NCI-H460 (cell line): ENCODE results near the gene KIRREL3. TPM values are rescaled to one million over a fixed set of nuclear protein-coding genes. Genes with fewer than 3 reads are reported as not detected.

ENCODE experiments used
- DNase-seq: peaks from one replicate; pipeline ENCODE4 v3.0.0-alpha.2; 2016; ENCODE audit warnings: low read depth; ENCODE audit errors: extremely low read depth
- total RNA-seq: library from RNA; depleted of rRNA; stranded (reverse); fragments of >200 nt; shearing (Covaris generic); gene quantifications from 2 replicates; pipeline ENCODE4 v1.2.3, GENCODE V29; 2014

KIRREL3 gene
- total RNA-seq, 1 experiment from 2014 or later, result not detected

DNA sequence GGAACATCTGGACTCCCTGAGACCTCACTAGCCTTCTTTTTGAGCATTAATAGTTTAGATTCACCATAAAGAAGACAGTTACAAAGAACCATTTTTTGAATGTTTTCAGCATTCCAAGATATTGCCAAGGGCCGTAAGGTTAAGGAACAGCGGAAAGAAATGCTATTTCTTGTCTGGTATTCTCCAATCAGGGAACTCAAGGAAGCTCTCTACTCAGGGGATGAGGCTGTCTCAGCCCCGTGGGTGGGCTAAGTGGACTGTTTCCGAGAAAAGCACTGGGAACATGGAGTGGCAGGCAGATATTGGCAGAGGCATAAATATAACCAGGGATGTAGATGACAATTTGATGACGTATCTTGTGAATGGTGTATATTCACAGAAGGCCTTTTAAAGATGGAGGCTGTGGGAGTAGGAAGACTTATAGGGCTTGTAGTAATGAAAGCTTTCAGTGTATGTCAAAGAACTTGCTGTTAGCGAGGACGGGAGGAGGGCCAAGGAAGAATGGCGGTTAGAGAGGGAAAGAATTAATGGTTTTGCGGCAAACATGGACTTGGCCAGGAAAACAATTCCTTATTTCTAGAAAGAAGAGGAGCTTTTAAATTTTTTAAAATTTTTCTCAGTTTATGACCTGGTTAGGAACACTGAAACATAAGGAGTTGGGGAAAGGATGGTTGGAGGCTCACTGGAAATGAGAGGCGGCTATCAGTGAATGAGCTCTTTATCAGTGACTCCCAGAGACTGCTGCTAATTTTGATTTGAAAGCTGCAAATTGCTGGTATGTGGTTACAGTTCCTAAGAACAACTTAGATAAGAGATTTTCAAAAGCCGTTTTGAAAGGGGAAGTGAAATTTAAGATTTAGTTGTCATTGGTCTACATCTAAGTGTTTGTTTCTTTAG lies 580.5 kb downstream of the KIRREL3 start:
- no peak for DNase-seq

DNA sequence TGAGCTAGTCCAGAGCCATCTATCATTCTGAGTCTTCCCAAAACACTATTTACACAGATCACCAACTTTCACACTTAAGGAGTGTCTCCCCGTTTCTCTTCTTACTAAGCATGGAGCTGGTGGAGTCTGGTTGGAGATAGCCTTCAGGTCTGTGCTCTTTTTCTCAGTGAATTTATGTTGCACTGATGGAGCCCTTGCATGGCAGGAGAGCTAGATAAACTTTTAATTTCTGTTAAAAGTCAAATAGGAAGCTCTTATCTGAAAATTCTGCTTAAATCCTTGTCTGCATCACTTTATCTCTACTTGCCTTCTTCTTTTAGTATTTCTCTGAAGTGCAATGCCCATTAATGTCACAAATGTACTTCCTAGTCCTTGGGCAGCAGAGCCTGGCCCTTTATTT lies 581.7 kb downstream of the KIRREL3 start:
- DNase-seq, result no peak

DNA sequence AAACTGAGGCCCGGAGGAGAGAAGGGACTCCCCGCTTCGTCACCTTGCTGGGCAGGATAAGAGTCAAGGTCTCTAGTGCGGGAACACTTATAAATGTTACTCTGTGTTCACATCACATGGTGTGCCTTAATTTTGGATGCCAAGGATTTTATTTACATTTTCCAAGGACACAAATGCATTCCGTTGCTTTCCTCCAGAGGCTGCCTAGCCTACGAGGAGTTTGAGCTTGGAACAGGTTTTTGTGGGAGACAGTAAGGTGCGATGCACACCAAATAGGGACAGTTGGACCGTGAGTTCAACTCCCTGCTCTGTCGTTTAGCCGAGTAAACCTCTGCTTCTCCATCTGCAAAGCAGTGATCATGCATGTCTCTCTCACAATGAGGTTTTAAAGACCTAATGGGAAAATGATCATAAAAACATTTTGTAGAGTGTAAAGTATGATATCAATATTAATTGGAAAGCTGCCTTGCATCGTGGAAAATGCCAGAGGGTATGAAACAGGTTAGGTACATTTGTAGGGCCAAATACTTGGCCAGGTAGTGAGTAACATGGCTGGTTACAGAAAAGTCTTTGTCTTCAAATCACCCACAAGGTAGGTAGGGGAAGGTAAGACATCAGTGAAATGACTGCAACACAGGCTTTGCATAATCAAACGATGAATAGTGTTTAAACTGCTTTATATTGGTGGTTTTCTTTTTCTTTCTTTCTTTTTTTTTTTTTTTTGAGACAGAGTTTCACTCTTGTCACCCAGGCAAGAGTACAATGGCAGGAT lies 583.3 kb downstream of the KIRREL3 start:
- no peak for DNase-seq

DNA sequence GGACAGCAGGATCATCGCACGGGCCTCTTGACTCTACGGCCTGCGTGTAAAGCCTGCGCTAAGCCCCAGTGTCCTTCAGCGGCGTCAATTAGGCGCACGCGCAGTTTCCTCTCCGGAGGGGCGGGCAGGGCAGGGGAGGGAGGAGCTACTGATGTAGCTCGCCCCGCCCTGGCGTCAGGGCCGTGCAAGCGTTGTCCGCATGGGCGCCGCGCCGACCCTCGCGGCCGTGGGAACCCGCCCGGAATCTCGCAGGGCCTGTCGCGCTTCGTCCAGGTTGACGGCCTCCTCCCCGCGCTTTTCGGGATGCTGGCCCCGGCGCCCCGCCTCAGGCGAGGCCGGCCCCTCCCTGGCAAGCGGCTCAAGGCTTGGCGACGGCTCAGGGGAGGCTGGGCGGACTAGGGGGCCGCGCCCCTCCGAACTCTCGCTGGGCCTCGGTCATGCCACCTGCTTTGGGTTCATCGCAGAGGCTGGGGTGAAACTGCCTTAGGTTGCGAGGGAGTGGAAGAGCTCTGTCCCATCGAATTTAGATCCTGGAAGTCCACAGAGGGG lies 584.0 kb downstream of the KIRREL3 start:
- DNase-seq, result no peak

DNA sequence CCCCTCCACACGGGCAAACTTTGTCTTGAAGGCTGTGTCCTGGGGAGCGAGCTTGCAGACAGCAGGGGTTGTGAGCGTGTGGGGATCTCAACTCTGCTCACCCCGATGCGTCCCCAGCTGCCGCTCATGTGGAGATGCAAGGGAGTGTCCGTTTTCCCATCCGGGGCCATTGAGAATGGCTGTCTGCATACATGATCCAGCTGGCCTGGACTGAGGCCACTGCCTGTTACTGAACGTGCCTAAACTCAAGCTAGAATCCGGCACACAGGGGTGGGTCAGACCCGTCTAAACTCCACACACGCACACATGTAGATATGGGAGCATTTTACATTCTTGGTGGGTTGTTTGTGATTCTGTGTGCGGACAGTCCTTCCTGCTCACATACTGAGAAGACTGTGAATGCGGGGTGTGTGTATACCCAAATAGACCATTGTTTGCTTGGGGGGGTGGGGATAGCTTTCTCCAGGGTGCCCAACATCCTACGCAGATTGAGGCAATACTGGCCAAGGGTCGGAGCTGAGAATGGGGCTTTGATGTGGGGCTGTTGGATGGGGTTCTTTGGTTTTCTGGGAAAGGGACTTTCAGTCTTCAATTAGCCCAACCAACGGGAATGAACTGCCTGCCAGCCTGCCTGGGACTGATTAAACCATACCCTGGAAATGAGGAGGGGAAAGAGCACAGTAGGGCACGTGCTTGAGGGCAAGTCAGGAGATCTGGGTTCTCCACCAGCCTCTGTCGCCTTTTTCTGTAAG lies 584.7 kb downstream of the KIRREL3 start:
- DNase-seq, result no peak

DNA sequence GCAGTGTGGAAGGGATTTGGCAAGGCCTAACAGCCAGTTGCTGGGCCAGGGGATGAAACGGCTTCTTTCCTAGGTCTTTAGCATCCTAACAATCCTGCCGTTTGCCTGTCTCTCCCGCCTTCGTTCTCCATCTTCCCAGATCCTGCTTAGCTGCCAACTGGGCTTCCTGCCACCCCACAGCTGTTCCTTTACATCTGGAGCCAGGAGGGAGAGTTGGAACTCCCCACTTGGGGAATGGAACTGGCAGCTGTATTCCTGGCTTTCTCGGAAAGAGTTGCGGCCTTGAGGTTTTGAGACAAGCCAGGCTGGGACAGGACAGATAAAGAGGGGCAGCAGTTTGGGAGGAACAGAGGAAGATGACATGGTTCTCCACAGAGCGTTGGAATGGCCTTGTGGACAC lies 585.4 kb downstream of the KIRREL3 start:
- no peak for DNase-seq

DNA sequence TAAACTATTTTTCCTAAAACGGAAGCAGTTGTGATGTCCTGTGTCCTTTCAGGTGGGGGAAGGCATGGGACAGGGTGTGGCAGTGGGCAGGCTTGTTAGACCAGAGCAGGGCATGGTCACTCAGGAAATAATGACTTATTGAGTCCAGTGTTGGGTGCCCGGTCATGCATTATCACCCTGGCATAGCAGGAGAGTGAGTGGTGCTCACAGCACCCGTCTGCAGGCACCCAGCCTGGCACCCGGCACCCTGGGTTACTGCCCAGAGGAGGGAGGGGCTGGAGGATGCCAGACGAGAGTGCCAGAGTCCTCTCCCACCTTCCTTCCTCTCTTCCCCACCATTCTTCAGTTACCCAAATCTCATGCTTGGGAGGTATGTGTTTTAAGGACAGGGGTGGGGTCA lies 586.0 kb downstream of the KIRREL3 start:
- no peak for DNase-seq

DNA sequence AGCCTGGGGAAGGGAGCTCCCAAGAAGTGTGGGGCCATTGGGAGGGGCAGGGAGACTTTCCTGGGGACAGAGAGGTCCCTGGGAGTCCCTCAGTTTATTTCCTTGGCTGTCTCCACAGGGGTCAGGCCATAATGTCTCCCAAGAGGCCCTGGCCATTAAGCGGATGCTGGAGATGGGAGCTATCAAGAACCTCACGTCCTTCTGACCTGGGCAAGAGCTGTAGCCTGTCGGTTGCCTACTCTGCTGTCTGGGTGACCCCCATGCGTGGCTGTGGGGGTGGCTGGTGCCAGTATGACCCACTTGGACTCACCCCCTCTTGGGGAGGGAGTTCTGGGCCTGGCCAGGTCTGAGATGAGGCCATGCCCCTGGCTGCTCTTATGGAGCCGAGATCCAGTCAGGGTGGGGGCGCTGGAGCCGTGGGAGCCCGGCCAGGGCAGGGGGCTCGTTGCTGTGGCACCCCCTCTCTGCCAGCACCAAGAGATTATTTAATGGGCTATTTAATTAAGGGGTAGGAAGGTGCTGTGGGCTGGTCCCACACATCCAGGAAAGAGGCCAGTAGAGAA lies 586.6 kb downstream of the KIRREL3 start:
- no peak for DNase-seq

DNA sequence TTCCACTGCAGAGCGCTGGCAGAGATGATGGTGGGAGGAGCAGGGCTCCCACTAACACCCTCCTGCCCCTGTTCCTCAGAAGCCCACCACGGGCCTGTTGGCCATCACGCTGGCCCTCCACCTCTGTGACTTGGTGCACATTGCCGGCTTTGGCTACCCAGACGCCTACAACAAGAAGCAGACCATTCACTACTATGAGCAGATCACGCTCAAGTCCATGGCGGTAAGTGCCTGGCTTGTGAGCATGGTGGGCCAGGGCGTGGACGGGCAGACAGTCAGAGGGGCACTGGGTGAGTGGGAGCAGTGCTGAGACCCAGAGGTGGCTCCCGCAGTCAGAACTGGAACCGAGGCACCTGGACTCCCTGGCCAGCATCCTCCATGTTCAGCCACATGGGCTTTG lies 587.1 kb downstream of the KIRREL3 start:
- DNase-seq, result no peak

DNA sequence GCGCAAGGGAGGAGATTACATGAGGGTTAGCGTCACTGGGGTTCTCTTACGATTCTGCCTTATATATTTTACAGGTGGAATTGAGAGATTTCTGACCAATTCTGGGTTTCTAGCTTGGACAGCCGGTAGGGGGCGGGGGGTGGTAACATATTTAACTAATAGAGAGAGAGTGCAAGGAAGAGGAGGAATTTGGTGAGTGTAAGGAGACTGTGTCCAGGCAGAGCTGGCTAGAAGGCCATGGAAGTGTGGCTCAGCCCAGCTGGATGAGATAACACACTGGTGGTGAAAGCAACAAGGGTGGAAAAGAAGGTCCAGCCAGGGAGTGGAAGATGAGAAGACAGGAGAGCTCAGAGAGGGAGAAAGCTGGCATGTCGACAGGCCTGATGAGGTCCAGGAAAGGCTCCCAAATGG lies 588.6 kb downstream of the KIRREL3 start:
- no peak for DNase-seq

DNA sequence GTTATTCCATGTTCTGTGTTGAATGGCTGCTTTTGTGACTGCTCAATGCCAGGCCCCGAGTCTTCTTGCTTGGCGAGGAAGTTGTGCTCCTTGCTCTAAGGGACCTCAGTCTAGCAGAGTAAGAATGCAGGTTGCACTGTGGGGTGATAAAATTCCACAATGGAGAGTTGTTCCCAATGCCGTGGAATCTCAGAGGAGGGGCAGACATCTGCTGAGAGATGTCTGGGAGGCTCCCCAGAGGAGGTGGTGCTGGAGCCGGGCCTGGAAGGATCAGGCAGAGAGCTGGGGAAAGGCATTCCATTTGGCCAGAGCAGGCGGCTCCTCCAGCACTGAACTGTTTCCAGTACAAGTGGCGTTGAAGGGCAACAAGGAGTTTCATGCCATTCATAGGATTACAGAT lies 589.9 kb downstream of the KIRREL3 start:
- DNase-seq, result no peak

DNA sequence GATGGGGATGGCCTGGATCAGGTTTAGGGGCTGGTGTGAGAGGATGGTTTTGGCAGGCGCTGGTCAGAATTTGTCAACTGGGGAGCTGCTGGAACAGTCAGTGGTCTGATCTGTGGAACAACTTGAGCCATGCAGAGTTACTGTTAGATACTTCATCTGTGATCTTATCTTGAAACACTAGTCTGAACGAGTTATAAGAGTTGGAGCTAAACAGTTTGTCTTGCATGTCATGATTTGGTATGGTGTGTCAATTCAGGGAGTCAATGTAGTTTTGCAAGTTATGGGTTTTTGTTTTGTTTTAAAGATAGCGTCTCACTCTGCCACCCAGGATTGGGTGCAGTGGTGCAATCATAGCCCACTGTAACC lies 591.0 kb downstream of the KIRREL3 start:
- DNase-seq, result no peak

DNA sequence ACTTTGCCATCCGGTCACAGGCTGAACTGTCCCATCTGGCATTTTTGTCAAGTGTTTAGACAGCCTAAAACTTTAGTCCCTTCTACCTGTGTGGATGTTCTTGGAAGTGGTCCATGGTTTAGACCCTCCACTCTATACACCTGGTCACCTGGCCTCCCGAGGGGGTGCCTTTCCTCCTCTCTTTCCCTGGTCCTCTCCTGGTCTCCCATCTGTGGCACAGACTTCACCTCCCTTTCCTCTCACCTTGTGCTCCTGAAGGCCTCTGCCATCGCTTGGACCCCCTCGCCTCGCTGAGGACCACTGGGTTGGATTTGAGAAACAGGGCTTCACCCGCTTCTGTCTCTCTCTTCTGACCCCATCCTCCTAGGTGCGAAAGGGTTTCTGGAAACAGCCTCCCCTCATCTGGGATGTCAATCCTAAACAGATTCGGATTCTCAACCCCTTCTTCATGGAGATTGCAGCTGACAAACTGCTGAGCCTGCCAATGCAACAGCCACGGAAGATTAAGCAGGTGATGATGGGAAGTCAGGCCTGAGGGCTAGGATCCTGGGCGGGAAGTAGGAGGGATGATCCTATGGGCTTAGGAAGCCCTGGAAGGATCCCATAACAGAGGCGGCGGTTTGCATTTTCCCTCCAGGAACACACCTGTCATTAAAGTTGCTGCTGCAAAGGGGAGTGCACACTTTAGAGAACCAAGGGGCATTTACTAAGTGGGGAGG lies 591.5 kb downstream of the KIRREL3 start:
- no peak for DNase-seq

DNA sequence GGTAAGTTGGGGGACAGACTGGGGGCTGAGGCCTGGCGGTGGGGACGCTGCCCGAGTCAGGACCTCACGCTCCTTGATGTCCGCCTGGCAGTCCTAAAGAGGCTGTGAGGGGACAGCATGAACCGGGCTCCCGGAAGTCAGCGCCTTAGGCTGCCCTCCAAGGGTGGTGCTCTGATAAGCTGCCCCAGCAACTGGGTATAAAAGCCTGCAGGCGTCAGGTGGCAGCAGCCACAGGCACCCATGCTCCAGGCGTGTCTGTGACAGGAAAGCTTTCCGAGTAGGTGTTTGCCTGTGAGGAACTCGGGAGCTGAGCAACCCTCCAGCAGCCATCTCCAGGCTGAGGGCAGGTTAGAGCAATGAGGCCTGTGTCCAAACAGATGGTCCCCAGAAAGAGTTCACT lies 592.1 kb downstream of the KIRREL3 start:
- no peak for DNase-seq

DNA sequence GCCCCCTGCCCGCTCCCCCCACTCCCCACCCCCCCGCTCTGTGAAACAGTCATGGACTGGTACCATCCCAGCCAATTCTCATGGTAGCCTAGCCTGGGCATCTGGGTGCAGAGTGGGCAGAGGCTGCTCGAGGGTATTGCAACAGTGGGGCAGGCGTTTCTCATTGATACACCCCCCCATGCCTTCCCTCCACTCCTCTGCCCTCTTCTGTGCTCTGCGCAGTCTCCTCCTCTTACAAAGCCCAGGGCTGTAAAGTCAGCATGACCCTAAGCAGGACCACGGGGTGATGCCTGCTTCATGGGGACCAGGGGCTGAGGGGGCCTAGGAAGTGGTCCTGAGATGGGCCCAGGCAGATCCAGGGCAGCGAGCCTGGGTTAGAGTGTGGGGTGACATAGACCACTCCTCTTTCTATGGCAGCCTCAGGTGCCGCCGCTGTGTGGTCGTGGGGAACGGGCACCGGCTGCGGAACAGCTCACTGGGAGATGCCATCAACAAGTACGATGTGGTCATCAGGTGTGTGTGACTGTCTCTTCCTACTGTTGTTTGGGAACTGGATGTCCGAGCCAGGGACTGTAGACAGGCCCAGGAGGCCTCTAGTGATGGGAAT lies 592.8 kb downstream of the KIRREL3 start:
- DNase-seq, result no peak

DNA sequence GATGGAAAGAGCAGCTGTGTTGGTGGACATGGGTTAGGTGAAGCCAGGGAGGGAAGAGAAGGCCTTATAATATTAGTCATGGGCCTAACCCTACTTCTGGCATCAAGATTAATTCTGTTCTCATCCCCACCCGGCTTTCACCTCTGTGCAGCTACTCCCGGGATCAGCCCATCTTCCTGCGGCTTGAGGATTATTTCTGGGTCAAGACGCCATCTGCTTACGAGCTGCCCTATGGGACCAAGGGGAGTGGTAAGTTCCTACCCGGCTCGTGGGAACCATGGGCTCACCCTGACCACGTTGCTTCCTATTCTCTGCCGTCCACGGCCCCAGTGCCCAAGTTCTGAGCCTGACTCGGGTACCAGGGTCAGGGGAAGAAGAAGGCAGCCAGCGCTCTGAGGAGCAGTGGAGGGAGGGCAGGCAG lies 593.5 kb downstream of the KIRREL3 start:
- DNase-seq, result no peak

DNA sequence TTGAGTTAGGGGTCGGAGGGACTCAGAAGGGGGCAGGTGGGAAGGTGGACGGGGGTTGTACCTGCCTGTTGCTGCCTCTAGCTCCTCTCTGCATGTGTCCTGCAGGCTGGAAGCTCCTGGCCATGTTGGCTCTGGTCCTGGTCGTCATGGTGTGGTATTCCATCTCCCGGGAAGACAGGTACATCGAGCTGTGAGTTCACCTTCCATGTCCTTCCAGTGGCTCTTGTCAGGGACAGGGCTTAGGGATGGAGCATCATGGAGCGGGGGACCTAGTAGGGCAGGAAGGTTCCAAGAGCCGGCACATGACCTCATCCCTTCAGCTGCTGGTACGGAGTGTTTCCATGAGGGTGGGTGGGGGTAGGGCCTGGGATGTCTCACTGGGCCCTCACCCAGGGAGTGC lies 594.2 kb downstream of the KIRREL3 start:
- no peak for DNase-seq

DNA sequence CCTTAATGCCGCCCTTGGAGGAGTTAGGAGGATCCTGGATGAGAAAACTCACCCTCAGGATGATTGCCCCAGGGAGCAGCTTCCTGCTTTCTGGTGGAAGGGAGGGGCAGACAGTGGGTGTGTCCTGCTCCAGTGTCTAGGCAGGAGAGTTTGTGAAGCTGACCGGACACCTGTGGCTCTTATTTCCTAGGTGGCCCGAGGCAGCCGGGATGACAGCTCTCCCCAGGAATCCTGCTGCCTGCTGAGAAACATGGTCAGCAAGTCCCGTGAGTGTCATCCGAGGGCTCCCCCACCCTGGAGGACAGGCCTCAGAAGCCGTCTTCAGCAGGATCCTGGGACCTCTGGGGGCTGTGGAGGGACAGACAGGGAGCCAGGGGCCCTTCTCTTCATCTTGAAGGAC lies 594.7 kb downstream of the KIRREL3 start:
- no peak for DNase-seq

DNA sequence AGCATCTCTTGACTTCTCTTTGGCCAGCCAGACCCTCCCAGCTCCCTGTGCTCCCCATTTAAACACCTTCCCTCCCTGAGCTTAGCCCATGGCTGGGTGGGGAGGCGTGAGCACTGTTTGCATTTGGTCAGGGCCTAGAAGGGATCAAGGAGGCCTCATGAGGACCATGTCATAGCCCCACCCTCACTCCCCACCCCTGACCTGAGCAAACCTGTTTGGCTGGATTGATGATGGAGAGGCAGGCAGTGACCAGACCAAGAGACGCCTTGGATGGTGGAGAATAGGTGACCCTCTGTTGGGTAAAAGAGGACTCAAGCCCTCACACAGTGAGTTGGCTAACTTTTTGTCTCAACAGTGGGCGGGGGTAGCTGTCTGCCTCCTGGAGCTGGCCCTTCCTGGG lies 595.2 kb downstream of the KIRREL3 start:
- DNase-seq, result no peak

DNA sequence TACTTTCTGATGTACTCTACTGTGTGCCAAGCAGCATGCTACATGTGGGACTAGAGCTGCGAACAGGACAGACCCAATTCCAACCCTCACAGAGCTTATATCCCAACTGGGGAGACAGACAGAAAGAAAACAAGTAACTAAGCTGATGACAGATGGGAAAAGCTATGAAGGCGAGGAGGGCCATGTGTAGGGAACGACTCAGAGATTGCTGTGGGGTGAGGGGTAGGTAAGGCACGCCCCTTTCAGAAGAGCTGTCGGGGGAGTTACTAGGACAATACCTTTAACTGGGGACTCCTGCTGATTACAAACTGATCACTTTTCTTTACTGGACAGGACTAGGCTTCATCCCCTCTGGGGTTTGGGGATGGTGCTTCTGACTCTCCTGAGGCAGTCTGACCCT lies 596.2 kb downstream of the KIRREL3 start:
- no peak for DNase-seq
